Stimulated activated CD8-positive, alpha-beta memory T cell treated with anti-CD3 and anti-CD28 coated beads, Interleukin-7, amount 100 ng/mL, for 4 hours (primary cell): Measurements from ENCODE around the gene RBM26.
"Not testable (repeated sequence)": the region's sequence is repeated elsewhere in the genome, so short reads cannot be mapped to it uniquely, and the experiment has no call there.

ENCODE experiments used
- DNase-seq, 2 donors: peaks; one replicate each; pipeline ENCODE4 v3.0.0-alpha.2; 2020; ENCODE audit warnings: low read depth in 2 of 2

The RBM26 gene

GRCh38 chr13:79386125-79386826 lies 19.8 kb downstream of the RBM26 start:
- DNase-seq, result no peak

DNA sequence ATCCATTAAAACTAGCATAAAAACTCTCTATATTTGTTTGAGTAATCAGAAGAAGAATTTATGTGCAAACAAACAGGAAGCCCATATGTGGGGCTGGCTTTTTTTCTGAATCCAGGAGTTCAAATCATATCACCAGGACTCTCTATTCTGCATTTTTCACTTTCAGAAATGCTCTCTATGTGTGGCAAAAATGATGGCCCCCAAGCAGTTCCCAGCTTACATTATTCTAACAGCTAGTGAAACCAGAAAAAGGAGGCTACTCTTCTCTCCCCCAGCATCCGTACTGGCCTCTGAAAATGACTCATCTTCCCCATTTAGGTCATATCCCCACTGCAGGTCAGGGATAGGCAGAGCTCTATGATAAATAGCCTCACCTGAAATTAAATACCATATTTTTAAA lies 20.4 kb downstream of the RBM26 start:
- DNase-seq, result no peak

DNA sequence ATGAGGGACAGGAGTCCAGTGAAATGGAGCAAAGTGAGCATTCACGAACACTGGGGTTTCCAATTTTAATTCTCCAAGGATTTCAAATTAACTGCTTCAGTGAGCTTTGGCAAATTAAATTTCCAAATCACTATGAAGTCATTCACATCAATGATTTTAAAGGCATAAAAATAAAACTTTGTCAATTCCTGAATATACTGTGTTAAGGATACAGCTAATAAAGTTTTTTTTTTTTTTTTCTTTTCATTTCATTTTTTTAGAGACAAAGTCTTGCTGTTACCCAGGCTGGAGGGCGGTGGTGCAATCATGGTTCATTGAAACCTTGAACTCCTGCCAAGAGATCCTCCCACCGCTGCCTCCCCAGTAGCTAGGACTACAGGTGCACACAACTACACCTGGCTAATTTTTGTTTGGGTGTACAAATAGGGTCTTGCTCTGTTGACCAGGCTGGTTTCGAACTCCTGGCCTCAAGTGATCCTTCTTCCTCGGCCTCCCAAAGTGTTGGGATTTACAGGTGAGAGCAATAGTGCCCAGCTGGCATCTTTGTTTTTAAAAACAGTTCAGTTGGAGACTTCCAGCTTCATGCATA lies 21.9 kb downstream of the RBM26 start:
- no peak for DNase-seq

- DNase-seq, result no peak
Measured at GRCh38 chr13:79382545-79383275, 23.3 kb downstream of the RBM26 start.

DNA sequence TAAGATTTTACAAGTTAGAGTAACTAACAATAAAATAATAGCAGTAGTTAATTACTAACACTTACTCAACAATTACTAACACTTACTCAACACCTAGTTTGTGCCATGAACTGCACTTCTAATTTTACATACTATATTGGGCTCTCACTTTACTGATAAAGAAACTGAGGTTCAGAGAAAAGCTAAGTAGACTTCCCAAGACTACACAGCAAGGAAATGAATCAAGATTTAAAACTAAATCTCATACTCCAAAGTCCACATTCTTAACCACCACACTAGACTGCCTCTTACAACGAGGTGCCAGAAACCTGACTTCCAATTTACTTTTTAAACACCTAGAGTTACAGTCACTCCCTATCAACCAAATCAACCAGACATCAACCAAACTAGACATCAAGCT lies 25.1 kb downstream of the RBM26 start:
- DNase-seq, result no peak

DNA sequence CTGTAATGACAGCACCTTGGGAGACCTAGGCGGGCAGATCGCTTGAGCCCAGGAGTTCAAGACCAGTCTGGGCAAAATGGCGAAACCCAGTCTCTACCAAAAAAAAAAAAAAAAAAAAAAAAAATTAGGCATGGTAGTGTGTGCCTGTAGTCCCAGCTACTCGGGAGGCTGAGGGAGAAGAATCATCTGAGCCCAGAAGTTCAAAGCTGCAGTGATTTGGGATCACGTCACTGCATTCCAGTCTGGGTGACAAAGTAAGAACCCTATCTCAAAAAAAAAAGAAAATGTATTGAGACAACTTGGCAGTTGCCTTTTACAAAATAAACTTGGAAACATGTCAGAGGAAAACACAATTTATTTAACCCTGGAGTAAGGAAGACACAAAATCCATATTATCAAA lies 26.8 kb downstream of the RBM26 start:
- DNase-seq, result no peak

DNA sequence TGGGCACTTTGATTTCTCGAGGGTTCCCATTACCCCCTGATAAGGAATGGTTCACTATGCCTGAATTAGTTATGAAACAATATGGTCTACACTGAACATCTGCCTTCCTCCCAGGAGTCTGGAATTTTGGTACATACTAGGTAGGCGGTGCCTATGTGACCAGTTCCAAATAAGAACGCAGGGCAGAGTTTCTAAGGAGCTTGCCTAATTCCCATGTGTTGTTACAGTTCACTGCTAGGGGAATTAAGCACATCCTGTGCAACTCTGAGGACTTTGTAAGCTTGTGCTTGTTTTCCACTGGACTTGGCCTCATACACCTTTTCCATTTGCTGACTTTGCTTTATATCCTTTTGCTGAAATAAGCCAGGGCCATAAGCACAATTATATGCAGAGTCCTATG lies 29.2 kb downstream of the RBM26 start:
- DNase-seq, result no peak

DNA sequence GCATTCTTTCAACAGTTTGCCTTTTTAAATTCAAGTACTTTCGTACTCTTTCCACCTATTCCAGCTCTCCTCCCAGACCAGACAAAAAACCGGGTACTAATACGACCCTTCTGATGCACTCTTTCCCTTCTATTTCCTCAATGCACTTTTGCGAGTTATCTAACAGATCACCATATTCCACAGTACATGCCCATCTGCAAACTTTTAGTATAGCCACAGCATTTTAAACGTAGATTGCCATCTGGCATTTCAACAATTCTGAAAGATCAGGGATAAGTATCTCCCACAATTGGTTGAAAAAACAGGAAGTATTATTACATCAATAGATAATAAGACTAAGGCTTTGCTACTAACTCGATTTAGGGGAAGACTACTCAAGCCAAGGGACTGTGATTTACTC lies 31.5 kb downstream of the RBM26 start:
- no peak for DNase-seq

- DNase-seq, result no peak
Measured at GRCh38 chr13:79373916-79374315, 32.1 kb downstream of the RBM26 start.

DNA sequence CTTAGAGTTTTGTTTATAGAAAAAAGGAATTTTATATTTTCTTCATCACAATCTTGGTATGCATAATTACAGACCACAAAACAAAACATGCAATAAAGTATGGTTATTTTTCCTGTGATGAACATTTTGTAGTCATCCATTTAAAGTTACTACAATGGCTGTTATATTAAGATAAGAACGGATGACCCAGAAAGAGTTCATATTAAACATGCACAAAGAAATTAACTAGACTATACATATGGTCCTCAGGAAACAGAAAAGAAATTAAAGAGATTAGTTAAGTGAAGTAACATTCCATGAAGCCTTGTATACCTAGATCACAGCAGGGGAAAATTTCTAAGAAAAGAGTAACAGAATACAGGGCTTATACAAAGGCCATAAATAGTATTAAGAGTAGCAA lies 36.8 kb downstream of the RBM26 start:
- DNase-seq, result no peak

DNA sequence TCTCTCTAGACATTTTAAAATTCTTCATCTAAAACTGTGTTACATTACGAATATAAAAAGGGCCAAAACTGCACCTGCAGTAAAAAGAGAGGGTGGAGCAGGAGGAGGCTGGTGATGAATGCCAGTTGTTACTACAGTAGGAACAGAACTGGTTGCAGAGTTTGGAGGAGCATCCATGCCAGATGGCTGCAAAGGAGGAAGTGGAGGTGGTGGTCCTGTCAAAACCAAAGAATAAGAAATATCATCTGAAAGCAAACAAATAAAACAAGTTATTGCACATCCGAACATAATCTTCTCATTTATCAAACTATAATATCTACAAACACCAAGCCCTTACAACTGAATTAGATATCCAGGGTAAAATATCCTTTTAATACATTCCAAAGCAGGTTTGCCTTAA lies 40.1 kb downstream of the RBM26 start:
- no peak for DNase-seq

DNA sequence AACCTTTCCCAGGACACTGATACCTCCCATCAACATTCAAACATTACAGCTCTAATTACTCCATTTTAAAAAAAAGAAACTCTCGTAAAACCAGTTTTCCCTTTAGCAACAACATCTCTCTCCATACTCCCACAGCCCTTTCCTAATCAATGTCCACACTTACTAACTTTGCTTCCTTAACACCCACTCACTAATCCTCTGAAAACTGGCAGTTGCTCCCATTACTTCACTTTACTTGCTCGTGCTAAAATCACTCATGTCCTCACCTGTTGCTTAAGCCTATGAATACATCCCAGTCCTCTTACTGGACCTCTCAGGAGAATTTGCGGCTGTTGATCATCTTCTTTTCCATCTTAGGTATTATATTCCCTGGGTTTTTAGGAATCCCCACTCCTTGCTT lies 44.8 kb downstream of the RBM26 start:
- DNase-seq, result no peak

GRCh38 chr13:79360095-79360494 lies 46.0 kb downstream of the RBM26 start:
- DNase-seq, result no peak

DNA sequence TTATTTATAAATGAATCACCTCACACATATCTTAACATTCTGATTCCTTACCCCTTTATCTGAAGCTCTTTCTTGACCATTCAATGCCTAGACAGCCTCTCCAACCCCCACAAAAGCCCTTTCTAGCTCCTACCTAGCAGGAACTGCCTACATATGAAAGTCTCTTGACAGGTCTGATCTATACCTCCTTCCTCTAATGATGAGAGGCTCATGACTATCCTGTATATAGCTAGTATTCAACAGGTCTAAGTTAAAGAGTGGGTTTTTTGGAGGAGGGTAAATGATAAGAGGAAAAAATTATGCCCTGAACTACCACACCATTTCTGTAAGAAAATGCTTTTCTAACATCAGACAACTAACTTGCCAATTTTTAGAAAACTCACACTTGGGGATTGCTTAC lies 47.0 kb downstream of the RBM26 start:
- DNase-seq, result no peak

DNA sequence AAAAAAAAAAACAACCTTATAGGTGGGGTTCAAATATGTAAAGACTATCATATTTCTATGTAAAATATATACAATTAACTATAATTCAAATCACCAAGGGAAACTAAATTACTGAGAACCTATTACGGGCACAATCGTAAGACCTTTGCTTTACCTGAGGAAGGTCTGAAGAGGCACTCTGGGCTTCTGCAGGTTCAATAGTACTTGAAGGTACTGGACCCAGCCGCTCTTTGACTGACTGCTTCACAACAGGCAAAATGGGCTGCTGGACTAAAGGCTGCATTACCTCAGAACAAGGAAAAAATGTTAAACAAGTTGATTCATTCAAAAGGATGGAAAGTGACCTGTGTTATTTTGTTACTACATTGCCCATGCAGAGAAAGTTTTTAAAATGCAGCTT lies 51.8 kb downstream of the RBM26 start:
- no peak for DNase-seq

GRCh38 chr13:79353693-79354092 lies 52.4 kb downstream of the RBM26 start:
- DNase-seq, result no peak

- DNase-seq, result no peak
Measured at GRCh38 chr13:79352107-79352506, 53.9 kb downstream of the RBM26 start.

GRCh38 chr13:79349608-79350007 lies 56.4 kb downstream of the RBM26 start:
- DNase-seq, result not testable (repeated sequence)

- DNase-seq, result no peak
Measured at GRCh38 chr13:79349011-79349410, 57.0 kb downstream of the RBM26 start.

GRCh38 chr13:79346300-79346914 lies 59.6 kb downstream of the RBM26 start:
- DNase-seq, result no peak

DNA sequence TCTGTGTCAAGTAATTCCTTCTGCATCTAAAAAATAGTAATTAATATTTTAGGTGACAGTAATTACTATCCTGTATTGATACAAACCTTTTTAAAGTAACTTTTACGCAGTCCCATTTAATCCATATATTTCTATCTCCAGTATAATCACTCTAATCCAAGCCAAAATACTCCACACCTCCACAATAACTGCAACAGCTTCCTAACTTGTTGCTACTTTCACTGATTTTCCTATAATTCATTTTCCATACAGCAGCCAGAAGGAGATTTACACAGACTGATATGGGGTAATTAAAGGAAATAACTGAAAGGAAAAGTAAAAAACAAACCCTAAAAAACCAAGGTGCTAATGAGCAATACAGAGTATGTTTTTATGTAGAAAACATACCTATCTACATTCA lies 64.9 kb downstream of the RBM26 start:
- DNase-seq, result no peak

DNA sequence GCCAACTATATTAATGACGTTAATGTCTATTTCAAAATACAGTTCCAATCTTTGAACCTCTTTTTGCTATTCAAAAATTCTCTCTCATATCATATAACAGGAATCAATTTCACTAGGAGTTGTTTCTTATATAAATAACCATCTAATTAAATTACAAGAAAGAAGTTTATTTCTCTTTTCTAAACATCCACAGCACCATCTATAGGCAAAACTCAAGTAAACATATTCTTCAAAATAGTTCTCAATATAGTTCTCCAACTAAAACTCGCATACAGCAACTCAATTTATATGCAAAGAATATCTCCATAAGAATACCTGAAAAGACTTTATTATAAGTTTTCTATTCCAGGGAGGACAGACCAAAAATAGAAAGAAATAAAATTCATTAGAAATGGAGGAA lies 65.6 kb downstream of the RBM26 start:
- DNase-seq, result no peak

DNA sequence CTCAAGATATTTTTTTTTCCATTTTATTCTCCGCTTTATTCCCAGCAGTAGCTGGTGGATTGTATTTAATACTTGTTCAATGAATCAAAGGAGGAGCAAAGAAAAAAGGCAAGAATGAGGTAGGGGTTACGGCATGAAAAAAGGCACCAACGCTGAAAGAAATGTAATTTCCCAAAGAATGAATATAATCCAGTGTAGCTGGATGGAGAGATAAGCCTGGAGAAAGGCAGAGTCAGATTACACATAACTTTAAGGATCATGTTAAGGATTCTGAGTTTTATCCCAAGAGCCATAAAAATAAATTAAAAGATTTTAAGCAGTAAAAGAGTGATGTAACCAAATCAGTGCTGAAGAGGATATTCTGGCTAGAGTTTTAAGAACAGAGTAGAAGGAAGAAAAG lies 67.7 kb downstream of the RBM26 start:
- DNase-seq, result no peak
